WTC11 (cell line): ENCODE data around the gene C1orf56. TPM values are rescaled to one million over a fixed set of nuclear protein-coding genes. Genes with fewer than 3 reads are reported as not detected.

Source experiments
- ATAC-seq: fragments of 200-7000 bp; cut with Tn5 transposase; 2 replicates; pipeline ENCODE4 v1.10.0; 2021; ENCODE audit warnings: mild to moderate bottlenecking, moderate library complexity
- CTCF ChIA-PET: fragments of 300-600 bp; sonication (Branson Sonifier 250); formaldehyde crosslinking; loops from one replicate; lab custom pipeline; 2021; ENCODE audit warnings: antibody characterized with exemption; lab: Charles Lee
- POLR2A ChIA-PET: fragments of 350-600 bp; sonication (Branson Sonifier 250); formaldehyde crosslinking; loops from one replicate; lab custom pipeline; 2021; ENCODE audit warnings: antibody characterized with exemption; lab: Charles Lee
- DNase-seq: peaks from one replicate; pipeline ENCODE4 v3.0.0; 2021; ENCODE audit warnings: low spot score
- H3K27ac Mint-ChIP-seq: 2 replicates; pipeline ENCODE4 v1.8.0; 2021; ENCODE audit warnings: mixed read lengths
- H3K27me3 Mint-ChIP-seq: 2 replicates; pipeline ENCODE4 v1.8.0; 2021; ENCODE audit warnings: low read depth, mild to moderate bottlenecking, moderate library complexity, mixed read lengths
- H3K36me3 Mint-ChIP-seq: 2 replicates; pipeline ENCODE4 v1.8.0; 2021; ENCODE audit warnings: mixed read lengths
- H3K4me1 Mint-ChIP-seq: 2 replicates; pipeline ENCODE4 v1.8.0; 2022; ENCODE audit warnings: mixed read lengths
- H3K4me3 Mint-ChIP-seq: 2 replicates; pipeline ENCODE4 v1.8.0; 2021; ENCODE audit warnings: mild to moderate bottlenecking, moderate library complexity, mixed read lengths
- H3K9me3 Mint-ChIP-seq: 2 replicates; pipeline ENCODE4 v1.8.0; 2021; ENCODE audit warnings: mixed read lengths
- ELF4 ChIP-seq: sonication (generic); formaldehyde crosslinking; IDR thresholded peaks from 2 replicates; pipeline ENCODE4 v1.8.1; 2022; ENCODE audit warnings: low read depth, mild to moderate bottlenecking, moderate library complexity, missing genetic modification reagents
- SP1 ChIP-seq: sonication (generic); formaldehyde crosslinking; conservative IDR thresholded peaks from 2 replicates; pipeline ENCODE4 v1.8.1; 2022; ENCODE audit warnings: missing genetic modification reagents
- ZNF121 ChIP-seq: sonication (generic); formaldehyde crosslinking; IDR thresholded peaks from 2 replicates; pipeline ENCODE4 v1.8.0; 2023; ENCODE audit warnings: missing genetic modification reagents
- ZNF671 ChIP-seq: fragments of 250-450 bp; sonication (Bioruptor Pico); IDR thresholded peaks from 2 replicates; pipeline ENCODE4 v1.8.0; 2021; ENCODE audit warnings: mild to moderate bottlenecking
- total RNA-seq: library from RNA; stranded (reverse); gene quantifications from 3 replicates; pipeline ENCODE4 v1.2.3, GENCODE V29; 2021
- TF ChIP-seq, protein P1 (sequence below): fragments of 250-450 bp; sonication (Bioruptor Pico); IDR thresholded peaks from 2 replicates; pipeline ENCODE4 v1.9.0; 2021; ENCODE audit warnings: mild to moderate bottlenecking
- TF ChIP-seq, protein P2 (sequence below): fragments of 250-450 bp; sonication (Bioruptor Pico); IDR thresholded peaks from 2 replicates; pipeline ENCODE4 v1.9.0; 2021; ENCODE audit warnings: mild to moderate bottlenecking
- TF ChIP-seq, protein P3 (sequence below): sonication (generic); formaldehyde crosslinking; IDR thresholded peaks from 2 replicates; pipeline ENCODE4 v1.8.0; 2022; ENCODE audit warnings: mild to moderate bottlenecking, missing genetic modification reagents
- TF ChIP-seq, protein P4 (sequence below): fragments of 250-450 bp; sonication (Bioruptor Pico); IDR thresholded peaks from 2 replicates; pipeline ENCODE4 v1.9.0; 2021; ENCODE audit warnings: mild to moderate bottlenecking, borderline replicate concordance
- TF ChIP-seq, protein P5 (sequence below): sonication (generic); formaldehyde crosslinking; IDR thresholded peaks from 2 replicates; pipeline ENCODE4 v1.8.1; 2023; ENCODE audit warnings: mild to moderate bottlenecking, missing genetic modification reagents
- TF ChIP-seq, protein P6 (sequence below): sonication (generic); formaldehyde crosslinking; IDR thresholded peaks from 2 replicates; pipeline ENCODE4 v1.8.1; 2023; ENCODE audit warnings: mild to moderate bottlenecking, missing genetic modification reagents, moderate library complexity
- TF ChIP-seq, protein P7 (sequence below): fragments of 250-450 bp; sonication (Bioruptor Pico); IDR thresholded peaks from 2 replicates; pipeline ENCODE4 v1.8.0; 2021; ENCODE audit warnings: mild to moderate bottlenecking
- TF ChIP-seq, protein P8 (sequence below): sonication (generic); formaldehyde crosslinking; IDR thresholded peaks from 2 replicates; pipeline ENCODE4 v1.8.1; 2023; ENCODE audit warnings: mild to moderate bottlenecking, missing genetic modification reagents
- TF ChIP-seq, protein P9 (sequence below): sonication (generic); formaldehyde crosslinking; IDR thresholded peaks from 2 replicates; pipeline ENCODE4 v1.8.1; 2022; ENCODE audit warnings: mild to moderate bottlenecking, missing genetic modification reagents, moderate library complexity, borderline replicate concordance

C1orf56 gene
- total RNA-seq, 1 experiment from 2014 or later: 2.9 TPM

DNA sequence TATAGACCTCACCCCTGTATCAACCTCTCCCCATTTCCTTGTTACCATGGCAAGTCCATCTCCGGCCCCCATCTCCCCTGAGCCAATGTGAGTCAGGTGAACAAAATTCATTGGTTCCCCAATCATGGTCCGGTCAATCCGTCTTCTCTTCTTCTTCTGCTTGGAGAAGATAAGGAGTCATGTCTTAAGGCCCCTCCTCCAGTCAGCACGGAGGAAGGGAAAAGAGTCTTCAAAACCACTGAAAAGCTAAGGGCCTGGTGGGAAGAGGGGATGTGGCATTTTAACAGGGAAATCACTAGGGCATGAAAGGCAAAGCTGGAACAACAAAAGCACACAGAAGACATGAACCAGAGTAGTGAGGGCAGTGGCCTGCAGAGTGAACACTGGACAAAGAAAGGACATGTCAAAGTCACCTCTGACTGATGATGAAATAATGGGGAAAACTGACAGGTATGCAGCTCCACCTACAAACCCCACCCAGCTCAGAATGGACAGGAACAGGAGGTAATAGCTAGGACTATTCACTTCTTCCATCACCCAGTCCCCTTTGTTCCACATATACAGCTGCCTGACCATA, 7.5 kb downstream of the C1orf56 start (continued):
- TF ChIP-seq, protein P1, sequence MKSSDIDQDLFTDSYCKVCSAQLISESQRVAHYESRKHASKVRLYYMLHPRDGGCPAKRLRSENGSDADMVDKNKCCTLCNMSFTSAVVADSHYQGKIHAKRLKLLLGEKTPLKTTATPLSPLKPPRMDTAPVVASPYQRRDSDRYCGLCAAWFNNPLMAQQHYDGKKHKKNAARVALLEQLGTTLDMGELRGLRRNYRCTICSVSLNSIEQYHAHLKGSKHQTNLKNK (CRISPR knock-in tag): no peak

DNA sequence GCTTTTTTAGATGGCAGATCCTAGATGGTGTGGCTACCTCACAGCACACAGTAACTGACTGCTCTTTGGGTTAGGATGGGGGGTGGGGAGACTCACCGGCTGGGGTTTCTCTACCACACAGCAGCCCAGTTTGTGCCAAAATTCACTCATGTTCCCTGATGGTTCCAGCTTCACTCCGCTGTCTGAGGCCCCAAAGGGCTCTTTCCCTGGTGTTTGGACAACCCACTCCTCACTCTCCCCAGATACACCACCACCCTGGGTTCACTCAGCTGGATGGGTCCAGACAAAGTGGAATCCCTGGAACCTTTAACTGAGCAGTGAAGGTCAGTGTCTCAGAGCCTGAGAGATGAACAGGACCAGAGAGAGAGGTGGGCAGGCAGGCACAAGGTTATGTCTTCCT, 8.0 kb downstream of the C1orf56 start:
- Mint-ChIP-seq H3K36me3 (peaks cover 52% of the 10 kb centered on the region), H3K4me1 (peaks cover 24% of the 10 kb centered on the region), H3K27ac (no peak overlapping the region), H3K4me3 (no peak overlapping the region), H3K9me3 (no peaks in the 10 kb centered on the region), H3K27me3 (no peaks in the 10 kb centered on the region)
- POLR2A ChIA-PET: no interaction called here
- ATAC-seq (no peak), DNase-seq (no peak)
- CTCF ChIA-PET: no interaction called here
- TF ChIP-seq, protein P2, sequence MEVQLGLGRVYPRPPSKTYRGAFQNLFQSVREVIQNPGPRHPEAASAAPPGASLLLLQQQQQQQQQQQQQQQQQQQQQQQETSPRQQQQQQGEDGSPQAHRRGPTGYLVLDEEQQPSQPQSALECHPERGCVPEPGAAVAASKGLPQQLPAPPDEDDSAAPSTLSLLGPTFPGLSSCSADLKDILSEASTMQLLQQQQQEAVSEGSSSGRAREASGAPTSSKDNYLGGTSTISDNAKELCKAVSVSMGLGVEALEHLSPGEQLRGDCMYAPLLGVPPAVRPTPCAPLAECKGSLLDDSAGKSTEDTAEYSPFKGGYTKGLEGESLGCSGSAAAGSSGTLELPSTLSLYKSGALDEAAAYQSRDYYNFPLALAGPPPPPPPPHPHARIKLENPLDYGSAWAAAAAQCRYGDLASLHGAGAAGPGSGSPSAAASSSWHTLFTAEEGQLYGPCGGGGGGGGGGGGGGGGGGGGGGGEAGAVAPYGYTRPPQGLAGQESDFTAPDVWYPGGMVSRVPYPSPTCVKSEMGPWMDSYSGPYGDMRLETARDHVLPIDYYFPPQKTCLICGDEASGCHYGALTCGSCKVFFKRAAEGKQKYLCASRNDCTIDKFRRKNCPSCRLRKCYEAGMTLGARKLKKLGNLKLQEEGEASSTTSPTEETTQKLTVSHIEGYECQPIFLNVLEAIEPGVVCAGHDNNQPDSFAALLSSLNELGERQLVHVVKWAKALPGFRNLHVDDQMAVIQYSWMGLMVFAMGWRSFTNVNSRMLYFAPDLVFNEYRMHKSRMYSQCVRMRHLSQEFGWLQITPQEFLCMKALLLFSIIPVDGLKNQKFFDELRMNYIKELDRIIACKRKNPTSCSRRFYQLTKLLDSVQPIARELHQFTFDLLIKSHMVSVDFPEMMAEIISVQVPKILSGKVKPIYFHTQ: no peak
- TF ChIP-seq, protein P3, sequence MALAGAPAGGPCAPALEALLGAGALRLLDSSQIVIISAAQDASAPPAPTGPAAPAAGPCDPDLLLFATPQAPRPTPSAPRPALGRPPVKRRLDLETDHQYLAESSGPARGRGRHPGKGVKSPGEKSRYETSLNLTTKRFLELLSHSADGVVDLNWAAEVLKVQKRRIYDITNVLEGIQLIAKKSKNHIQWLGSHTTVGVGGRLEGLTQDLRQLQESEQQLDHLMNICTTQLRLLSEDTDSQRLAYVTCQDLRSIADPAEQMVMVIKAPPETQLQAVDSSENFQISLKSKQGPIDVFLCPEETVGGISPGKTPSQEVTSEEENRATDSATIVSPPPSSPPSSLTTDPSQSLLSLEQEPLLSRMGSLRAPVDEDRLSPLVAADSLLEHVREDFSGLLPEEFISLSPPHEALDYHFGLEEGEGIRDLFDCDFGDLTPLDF (CRISPR knock-in tag): no peak
- TF ChIP-seq SP1 (no peak), ZNF671 (no peak)
- TF ChIP-seq, protein P4, sequence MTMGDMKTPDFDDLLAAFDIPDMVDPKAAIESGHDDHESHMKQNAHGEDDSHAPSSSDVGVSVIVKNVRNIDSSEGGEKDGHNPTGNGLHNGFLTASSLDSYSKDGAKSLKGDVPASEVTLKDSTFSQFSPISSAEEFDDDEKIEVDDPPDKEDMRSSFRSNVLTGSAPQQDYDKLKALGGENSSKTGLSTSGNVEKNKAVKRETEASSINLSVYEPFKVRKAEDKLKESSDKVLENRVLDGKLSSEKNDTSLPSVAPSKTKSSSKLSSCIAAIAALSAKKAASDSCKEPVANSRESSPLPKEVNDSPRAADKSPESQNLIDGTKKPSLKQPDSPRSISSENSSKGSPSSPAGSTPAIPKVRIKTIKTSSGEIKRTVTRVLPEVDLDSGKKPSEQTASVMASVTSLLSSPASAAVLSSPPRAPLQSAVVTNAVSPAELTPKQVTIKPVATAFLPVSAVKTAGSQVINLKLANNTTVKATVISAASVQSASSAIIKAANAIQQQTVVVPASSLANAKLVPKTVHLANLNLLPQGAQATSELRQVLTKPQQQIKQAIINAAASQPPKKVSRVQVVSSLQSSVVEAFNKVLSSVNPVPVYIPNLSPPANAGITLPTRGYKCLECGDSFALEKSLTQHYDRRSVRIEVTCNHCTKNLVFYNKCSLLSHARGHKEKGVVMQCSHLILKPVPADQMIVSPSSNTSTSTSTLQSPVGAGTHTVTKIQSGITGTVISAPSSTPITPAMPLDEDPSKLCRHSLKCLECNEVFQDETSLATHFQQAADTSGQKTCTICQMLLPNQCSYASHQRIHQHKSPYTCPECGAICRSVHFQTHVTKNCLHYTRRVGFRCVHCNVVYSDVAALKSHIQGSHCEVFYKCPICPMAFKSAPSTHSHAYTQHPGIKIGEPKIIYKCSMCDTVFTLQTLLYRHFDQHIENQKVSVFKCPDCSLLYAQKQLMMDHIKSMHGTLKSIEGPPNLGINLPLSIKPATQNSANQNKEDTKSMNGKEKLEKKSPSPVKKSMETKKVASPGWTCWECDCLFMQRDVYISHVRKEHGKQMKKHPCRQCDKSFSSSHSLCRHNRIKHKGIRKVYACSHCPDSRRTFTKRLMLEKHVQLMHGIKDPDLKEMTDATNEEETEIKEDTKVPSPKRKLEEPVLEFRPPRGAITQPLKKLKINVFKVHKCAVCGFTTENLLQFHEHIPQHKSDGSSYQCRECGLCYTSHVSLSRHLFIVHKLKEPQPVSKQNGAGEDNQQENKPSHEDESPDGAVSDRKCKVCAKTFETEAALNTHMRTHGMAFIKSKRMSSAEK: no peak
- TF ChIP-seq, protein P5, sequence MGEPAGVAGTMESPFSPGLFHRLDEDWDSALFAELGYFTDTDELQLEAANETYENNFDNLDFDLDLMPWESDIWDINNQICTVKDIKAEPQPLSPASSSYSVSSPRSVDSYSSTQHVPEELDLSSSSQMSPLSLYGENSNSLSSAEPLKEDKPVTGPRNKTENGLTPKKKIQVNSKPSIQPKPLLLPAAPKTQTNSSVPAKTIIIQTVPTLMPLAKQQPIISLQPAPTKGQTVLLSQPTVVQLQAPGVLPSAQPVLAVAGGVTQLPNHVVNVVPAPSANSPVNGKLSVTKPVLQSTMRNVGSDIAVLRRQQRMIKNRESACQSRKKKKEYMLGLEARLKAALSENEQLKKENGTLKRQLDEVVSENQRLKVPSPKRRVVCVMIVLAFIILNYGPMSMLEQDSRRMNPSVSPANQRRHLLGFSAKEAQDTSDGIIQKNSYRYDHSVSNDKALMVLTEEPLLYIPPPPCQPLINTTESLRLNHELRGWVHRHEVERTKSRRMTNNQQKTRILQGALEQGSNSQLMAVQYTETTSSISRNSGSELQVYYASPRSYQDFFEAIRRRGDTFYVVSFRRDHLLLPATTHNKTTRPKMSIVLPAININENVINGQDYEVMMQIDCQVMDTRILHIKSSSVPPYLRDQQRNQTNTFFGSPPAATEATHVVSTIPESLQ (CRISPR knock-in tag): no peak

DNA sequence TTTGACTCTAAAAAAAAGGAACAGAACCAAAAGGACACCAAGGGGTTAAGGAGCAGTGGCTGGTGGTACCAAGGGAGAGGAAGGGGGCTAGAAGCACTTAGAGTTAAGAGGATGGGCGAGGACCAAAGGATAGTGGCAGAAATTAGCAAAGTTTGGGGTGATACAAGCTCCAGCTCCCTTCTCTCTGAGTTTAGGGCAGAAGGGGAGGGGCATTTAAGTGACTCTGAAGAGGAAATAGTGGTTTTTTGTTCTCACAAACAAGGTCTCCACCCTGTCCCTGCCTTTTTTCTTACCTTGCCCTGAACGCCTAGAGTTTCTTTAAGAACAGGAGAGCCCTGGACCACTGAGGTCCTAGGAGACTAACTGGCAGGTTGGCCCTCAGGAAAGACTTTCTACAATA, 8.6 kb downstream of the C1orf56 start:
- POLR2A ChIA-PET: interaction anchor here (0.6 kb wide), 1 partner anchor 63 kb away, joined by 5 read pairs; no protein-coding TSS in a partner anchor
- H3K27ac Mint-ChIP-seq: peak overlapping the region; percentile 73
- peaks cover 30% of the 10 kb centered on the region for H3K4me1 Mint-ChIP-seq
- DNase-seq (no peak), ATAC-seq (no peak)
- H3K4me3 Mint-ChIP-seq: no peak overlapping the region
- no peaks in the 10 kb centered on the region for H3K9me3 Mint-ChIP-seq
- CTCF ChIA-PET: no interaction called here
- peaks cover 52% of the 10 kb centered on the region for H3K36me3 Mint-ChIP-seq
- H3K27me3 Mint-ChIP-seq: no peaks in the 10 kb centered on the region
- no peak for TF ChIP-seq ZNF121 (CRISPR knock-in tag)
- TF ChIP-seq, protein P6, sequence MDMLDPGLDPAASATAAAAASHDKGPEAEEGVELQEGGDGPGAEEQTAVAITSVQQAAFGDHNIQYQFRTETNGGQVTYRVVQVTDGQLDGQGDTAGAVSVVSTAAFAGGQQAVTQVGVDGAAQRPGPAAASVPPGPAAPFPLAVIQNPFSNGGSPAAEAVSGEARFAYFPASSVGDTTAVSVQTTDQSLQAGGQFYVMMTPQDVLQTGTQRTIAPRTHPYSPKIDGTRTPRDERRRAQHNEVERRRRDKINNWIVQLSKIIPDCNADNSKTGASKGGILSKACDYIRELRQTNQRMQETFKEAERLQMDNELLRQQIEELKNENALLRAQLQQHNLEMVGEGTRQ: no peak
- TF ChIP-seq, protein P7, sequence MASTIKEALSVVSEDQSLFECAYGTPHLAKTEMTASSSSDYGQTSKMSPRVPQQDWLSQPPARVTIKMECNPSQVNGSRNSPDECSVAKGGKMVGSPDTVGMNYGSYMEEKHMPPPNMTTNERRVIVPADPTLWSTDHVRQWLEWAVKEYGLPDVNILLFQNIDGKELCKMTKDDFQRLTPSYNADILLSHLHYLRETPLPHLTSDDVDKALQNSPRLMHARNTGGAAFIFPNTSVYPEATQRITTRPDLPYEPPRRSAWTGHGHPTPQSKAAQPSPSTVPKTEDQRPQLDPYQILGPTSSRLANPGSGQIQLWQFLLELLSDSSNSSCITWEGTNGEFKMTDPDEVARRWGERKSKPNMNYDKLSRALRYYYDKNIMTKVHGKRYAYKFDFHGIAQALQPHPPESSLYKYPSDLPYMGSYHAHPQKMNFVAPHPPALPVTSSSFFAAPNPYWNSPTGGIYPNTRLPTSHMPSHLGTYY (CRISPR knock-in tag): no peak
- no peak for TF ChIP-seq ELF4 (CRISPR knock-in tag)
- TF ChIP-seq, protein P8, sequence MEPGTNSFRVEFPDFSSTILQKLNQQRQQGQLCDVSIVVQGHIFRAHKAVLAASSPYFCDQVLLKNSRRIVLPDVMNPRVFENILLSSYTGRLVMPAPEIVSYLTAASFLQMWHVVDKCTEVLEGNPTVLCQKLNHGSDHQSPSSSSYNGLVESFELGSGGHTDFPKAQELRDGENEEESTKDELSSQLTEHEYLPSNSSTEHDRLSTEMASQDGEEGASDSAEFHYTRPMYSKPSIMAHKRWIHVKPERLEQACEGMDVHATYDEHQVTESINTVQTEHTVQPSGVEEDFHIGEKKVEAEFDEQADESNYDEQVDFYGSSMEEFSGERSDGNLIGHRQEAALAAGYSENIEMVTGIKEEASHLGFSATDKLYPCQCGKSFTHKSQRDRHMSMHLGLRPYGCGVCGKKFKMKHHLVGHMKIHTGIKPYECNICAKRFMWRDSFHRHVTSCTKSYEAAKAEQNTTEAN (CRISPR knock-in tag): no peak
- TF ChIP-seq, protein P2: no peak
- TF ChIP-seq, protein P9, sequence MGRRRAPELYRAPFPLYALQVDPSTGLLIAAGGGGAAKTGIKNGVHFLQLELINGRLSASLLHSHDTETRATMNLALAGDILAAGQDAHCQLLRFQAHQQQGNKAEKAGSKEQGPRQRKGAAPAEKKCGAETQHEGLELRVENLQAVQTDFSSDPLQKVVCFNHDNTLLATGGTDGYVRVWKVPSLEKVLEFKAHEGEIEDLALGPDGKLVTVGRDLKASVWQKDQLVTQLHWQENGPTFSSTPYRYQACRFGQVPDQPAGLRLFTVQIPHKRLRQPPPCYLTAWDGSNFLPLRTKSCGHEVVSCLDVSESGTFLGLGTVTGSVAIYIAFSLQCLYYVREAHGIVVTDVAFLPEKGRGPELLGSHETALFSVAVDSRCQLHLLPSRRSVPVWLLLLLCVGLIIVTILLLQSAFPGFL (CRISPR knock-in tag): no peak
